MM.1S (cell line): ENCODE results near the gene CORO1C.

Source experiments
- EZH2 ChIP-seq: fragments of 300-600 bp; sonication (generic); optimal IDR thresholded peaks from 2 replicates; pipeline ENCODE3; 2017; ENCODE audit warnings: low read depth, mild to moderate bottlenecking, antibody characterized with exemption, low read length, mixed read lengths
- EZH2phosphoT487 ChIP-seq: fragments of 300-600 bp; sonication (generic); IDR thresholded peaks from 2 replicates; pipeline ENCODE4 v1.6.1; 2018; ENCODE audit warnings: antibody characterized with exemption, low read length
- TF ChIP-seq, protein P1 (sequence below): fragments of 300-600 bp; sonication (generic); IDR thresholded peaks from 2 replicates; pipeline ENCODE4 v1.5.1; 2016; ENCODE audit warnings: antibody characterized with exemption, low read length, mixed read lengths

DNA sequence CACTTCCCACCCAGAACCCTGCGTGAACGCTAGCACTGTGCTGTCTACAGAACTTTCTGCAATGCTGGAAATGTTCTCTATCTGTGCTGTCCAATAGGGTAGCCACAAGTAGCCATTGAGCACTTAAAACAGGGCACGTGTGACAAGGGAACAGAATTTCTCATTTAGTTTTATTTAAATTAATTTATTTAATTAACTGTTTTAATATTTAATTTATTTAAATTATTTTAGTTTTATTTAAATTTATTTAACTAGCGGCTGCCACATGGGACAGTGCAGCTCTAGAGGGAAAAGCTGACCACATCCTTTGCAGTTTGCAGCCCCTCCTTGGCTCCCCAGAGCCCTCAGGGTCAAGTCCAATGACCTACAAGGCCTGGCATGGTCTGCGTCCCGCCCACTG, 35.0 kb upstream of the CORO1C start:
- TF ChIP-seq, protein P1, sequence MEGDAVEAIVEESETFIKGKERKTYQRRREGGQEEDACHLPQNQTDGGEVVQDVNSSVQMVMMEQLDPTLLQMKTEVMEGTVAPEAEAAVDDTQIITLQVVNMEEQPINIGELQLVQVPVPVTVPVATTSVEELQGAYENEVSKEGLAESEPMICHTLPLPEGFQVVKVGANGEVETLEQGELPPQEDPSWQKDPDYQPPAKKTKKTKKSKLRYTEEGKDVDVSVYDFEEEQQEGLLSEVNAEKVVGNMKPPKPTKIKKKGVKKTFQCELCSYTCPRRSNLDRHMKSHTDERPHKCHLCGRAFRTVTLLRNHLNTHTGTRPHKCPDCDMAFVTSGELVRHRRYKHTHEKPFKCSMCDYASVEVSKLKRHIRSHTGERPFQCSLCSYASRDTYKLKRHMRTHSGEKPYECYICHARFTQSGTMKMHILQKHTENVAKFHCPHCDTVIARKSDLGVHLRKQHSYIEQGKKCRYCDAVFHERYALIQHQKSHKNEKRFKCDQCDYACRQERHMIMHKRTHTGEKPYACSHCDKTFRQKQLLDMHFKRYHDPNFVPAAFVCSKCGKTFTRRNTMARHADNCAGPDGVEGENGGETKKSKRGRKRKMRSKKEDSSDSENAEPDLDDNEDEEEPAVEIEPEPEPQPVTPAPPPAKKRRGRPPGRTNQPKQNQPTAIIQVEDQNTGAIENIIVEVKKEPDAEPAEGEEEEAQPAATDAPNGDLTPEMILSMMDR, result no peak
- TF ChIP-seq EZH2phosphoT487 (no peak), EZH2 (no peak)
